Measurements from ENCODE around the gene KIFC3.

The KIFC3 gene

DNA sequence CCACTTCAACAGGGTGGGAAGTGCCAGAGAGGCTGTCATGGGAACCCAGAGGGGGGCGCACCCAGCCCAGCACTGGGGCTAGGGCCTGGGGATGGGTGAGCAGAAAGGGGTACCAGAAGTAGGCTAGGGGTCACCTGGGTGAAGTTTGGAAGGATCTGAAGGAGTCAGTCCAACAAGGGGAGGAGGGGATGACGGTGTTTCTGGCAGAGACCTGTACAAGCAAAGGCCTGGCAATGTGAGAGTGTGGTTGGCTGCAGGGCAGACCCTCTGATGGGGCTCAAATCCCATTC lies 80.1 kb downstream of the KIFC3 start:
- Histone ChIP-seq H3K4me3 (ENCODE audit: low read length) (no peak overlapping the region), H4K20me1 (ENCODE audit: insufficient read depth, low read length) (no peaks in the 10 kb centered on the region), H3K27ac (ENCODE audit: low read length) (no peak overlapping the region), H2AFZ (ENCODE audit: low read depth, low read length) (no peak overlapping the region), H3K27me3 (ENCODE audit: low read depth, low read length) (no peaks in the 10 kb centered on the region), H3K79me2 (ENCODE audit: low read length) (no peaks in the 10 kb centered on the region), H3K9me3 (ENCODE audit: insufficient read depth, low read length) (no peaks in the 10 kb centered on the region), H3K4me1 (ENCODE audit: low read length) (peaks cover 6% of the 10 kb centered on the region; the same call in 1 of the 2 replicates), H3K36me3 (replicated peaks; ENCODE audit: low read depth, low read length) (no peaks in the 10 kb centered on the region), H3K9ac (ENCODE audit: low read length) (no peak overlapping the region), H3K4me2 (ENCODE audit: low read length) (no peak overlapping the region)
- no peak for TF ChIP-seq EZH2phosphoT487 (IDR thresholded peaks at IDR 0.05; ENCODE audit: low read depth)
- TF ChIP-seq, protein P1, sequence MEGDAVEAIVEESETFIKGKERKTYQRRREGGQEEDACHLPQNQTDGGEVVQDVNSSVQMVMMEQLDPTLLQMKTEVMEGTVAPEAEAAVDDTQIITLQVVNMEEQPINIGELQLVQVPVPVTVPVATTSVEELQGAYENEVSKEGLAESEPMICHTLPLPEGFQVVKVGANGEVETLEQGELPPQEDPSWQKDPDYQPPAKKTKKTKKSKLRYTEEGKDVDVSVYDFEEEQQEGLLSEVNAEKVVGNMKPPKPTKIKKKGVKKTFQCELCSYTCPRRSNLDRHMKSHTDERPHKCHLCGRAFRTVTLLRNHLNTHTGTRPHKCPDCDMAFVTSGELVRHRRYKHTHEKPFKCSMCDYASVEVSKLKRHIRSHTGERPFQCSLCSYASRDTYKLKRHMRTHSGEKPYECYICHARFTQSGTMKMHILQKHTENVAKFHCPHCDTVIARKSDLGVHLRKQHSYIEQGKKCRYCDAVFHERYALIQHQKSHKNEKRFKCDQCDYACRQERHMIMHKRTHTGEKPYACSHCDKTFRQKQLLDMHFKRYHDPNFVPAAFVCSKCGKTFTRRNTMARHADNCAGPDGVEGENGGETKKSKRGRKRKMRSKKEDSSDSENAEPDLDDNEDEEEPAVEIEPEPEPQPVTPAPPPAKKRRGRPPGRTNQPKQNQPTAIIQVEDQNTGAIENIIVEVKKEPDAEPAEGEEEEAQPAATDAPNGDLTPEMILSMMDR (IDR thresholded peaks at IDR 0.05; ENCODE audit: low read depth, low read length), result no peak

DNA sequence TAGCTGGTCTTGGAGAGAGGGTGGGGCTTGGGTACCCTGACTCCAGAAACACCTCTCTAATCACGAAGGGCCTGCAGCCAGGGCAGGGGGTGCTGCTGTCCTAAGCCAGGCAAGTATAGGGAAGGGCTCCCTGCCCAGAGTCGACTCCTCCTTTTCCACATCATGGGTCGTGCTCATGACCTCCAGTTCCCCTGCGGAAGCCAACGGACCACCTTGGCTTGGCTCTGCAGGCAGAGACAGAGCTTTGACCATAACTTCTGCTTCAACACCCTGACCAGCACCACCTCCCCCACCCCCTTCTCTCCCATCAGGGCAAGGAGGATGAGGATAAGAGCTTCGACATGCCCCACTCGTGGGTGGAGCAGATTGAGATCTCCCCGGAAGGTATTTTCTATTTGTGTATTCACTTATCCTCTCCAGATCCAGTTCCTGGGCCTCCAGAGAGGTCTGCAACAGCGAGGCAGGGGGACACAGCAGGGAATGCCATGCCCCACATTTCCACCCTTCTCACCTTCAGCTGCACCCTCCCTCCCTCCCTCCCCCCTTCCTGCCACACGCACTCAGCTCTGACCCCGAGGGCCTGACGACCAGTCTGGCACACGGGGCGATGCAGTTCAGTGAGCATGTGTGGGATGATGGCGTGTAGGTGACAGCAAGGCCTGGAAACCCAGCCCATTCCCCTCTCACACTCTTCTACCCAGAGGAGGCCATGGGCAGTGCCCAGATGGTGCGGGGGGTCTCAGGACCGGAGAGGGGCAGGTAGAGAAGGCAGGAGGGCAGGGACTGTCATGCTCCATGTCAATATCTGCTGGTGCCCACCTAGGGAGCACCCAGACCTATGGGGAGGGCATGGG lies 80.7 kb downstream of the KIFC3 start:
- TF ChIP-seq EZH2phosphoT487 (IDR thresholded peaks at IDR 0.05; ENCODE audit: low read depth), result no peak
- TF ChIP-seq, protein P1 (IDR thresholded peaks at IDR 0.05; ENCODE audit: low read depth, low read length), result no peak
- Histone ChIP-seq H3K27me3 (ENCODE audit: low read depth, low read length) (no peaks in the 10 kb centered on the region), H3K4me2 (ENCODE audit: low read length) (no peak overlapping the region), H3K4me1 (ENCODE audit: low read length) (peaks cover 6% of the 10 kb centered on the region; the same call in 1 of the 2 replicates), H3K79me2 (ENCODE audit: low read length) (no peaks in the 10 kb centered on the region), H3K27ac (ENCODE audit: low read length) (no peak overlapping the region), H2AFZ (ENCODE audit: low read depth, low read length) (no peak overlapping the region), H3K4me3 (ENCODE audit: low read length) (no peak overlapping the region), H4K20me1 (ENCODE audit: insufficient read depth, low read length) (no peaks in the 10 kb centered on the region), H3K9me3 (ENCODE audit: insufficient read depth, low read length) (no peaks in the 10 kb centered on the region), H3K36me3 (replicated peaks; ENCODE audit: low read depth, low read length) (no peaks in the 10 kb centered on the region), H3K9ac (ENCODE audit: low read length) (no peak overlapping the region)

DNA sequence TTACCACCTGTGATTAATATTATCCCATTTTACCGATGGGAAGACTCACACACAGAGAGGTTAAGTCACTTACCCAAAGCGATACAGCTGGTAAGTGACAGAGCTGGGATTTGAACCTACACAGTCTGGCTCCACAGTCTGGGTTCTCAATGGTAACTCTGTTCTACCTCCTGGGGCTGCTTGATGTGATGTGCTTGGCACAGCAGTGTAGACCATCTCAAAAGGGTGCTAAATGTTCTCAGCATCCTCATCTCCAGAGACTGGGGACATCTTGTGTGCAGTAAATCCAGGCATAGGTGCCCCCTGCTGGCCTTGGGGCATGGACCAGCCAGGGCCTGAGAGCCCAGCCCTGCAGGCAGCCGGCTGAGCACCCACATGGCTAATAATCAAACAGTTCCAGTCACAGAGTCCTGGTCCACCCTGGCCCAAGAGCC lies 82.1 kb downstream of the KIFC3 start:
- no peak for TF ChIP-seq EZH2phosphoT487 (IDR thresholded peaks at IDR 0.05; ENCODE audit: low read depth)
- TF ChIP-seq, protein P1 (IDR thresholded peaks at IDR 0.05; ENCODE audit: low read depth, low read length), result peak; percentile 61
- H3K36me3 ChIP-seq (replicated peaks; ENCODE audit: low read depth, low read length), result no peaks in the 10 kb centered on the region
- no peak overlapping the region for H3K9ac ChIP-seq (ENCODE audit: low read length)
- H4K20me1 ChIP-seq (ENCODE audit: insufficient read depth, low read length), result no peaks in the 10 kb centered on the region
- no peaks in the 10 kb centered on the region for H3K79me2 ChIP-seq (ENCODE audit: low read length)
- H3K4me2 ChIP-seq (ENCODE audit: low read length), result no peak overlapping the region
- no peaks in the 10 kb centered on the region for H3K9me3 ChIP-seq (ENCODE audit: insufficient read depth, low read length)
- no peak overlapping the region for H3K4me3 ChIP-seq (ENCODE audit: low read length)
- peaks cover 3% of the 10 kb centered on the region; the same call in 1 of the 2 replicates for H3K4me1 ChIP-seq (ENCODE audit: low read length)
- H3K27ac ChIP-seq (ENCODE audit: low read length), result no peak overlapping the region
- H3K27me3 ChIP-seq (ENCODE audit: low read depth, low read length), result peaks cover 8% of the 10 kb centered on the region
- no peak overlapping the region for H2AFZ ChIP-seq (ENCODE audit: low read depth, low read length)

DNA sequence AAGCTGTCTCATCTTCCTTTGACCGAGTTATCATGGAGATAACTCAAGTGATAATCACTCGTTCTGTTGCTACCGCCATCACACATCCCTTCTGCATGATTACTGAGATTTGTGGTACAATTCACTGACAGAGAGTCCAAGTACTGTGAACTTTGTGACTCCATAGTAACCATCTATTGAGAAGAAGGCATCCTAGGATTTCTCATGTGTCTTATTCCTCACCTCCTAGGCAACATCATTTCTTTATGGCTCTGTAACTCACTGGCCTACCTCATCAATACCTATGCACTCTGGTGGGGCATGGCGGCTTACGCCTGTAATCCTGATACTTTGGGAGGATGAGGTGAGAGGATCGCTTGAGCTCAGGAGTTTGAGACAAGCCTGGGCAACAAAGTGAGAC lies 88.2 kb downstream of the KIFC3 start:
- H3K9ac ChIP-seq (ENCODE audit: low read length), result no peak overlapping the region
- no peaks in the 10 kb centered on the region for H3K4me1 ChIP-seq (ENCODE audit: low read length)
- no peak overlapping the region for H3K27ac ChIP-seq (ENCODE audit: low read length)
- no peak overlapping the region for H2AFZ ChIP-seq (ENCODE audit: low read depth, low read length)
- no peaks in the 10 kb centered on the region for H3K9me3 ChIP-seq (ENCODE audit: insufficient read depth, low read length)
- TF ChIP-seq, protein P1 (IDR thresholded peaks at IDR 0.05; ENCODE audit: low read depth, low read length), result no peak
- no peak for TF ChIP-seq EZH2phosphoT487 (IDR thresholded peaks at IDR 0.05; ENCODE audit: low read depth)
- H3K4me3 ChIP-seq (ENCODE audit: low read length), result no peak overlapping the region
- H3K36me3 ChIP-seq (replicated peaks; ENCODE audit: low read depth, low read length), result no peaks in the 10 kb centered on the region
- no peak overlapping the region for H3K4me2 ChIP-seq (ENCODE audit: low read length)
- peaks cover 63% of the 10 kb centered on the region for H3K27me3 ChIP-seq (ENCODE audit: low read depth, low read length)
- no peaks in the 10 kb centered on the region for H4K20me1 ChIP-seq (ENCODE audit: insufficient read depth, low read length)
- H3K79me2 ChIP-seq (ENCODE audit: low read length), result no peaks in the 10 kb centered on the region

Measured in OCI-LY3 (cell line).